Uterus (tissue), 4 donors: ENCODE data around the gene NCS1. TPM values are rescaled to one million over a fixed set of nuclear protein-coding genes. Genes with fewer than 3 reads are reported as not detected.

Experiments
- DNase-seq, 2 donors: peaks; one replicate each; pipeline ENCODE4 v3.0.0-alpha.2; 2019 to 2020
- H3K27ac ChIP-seq, 2 donors: fragments of 200-600 bp; sonication (generic); 1 replicate in 1 of 2; 2 replicates in 1 of 2; pipeline ENCODE4 v1.5.1; 2016 to 2018
- H3K27me3 ChIP-seq, 2 donors: fragments of 200-600 bp; sonication (generic); one replicate each; pipeline ENCODE4 v1.5.1; 2018 to 2019; ENCODE audit warnings: control low read depth in 1 of 2
- H3K36me3 ChIP-seq, 2 donors: fragments of 200-600 bp; sonication (generic); one replicate each; pipeline ENCODE4 v1.5.1; 2019; ENCODE audit warnings: control low read depth in 1 of 2
- H3K4me1 ChIP-seq, 2 donors: fragments of 200-600 bp; sonication (generic); one replicate each; pipeline ENCODE4 v1.5.1; 2018 to 2019; ENCODE audit warnings: control low read depth in 1 of 2
- H3K4me3 ChIP-seq, 2 donors: fragments of 200-600 bp; sonication (generic); 1 replicate in 1 of 2; 2 replicates in 1 of 2; pipeline ENCODE4 v1.5.1; 2018 to 2019; ENCODE audit warnings: mild to moderate bottlenecking in 1 of 2
- H3K9me3 ChIP-seq, 2 donors: fragments of 200-600 bp; sonication (generic); one replicate each; pipeline ENCODE4 v1.5.1; 2019; ENCODE audit warnings: control low read depth in 1 of 2
- CTCF ChIP-seq, 4 experiments: fragments of 200-600 bp in 2 of 4; fragments of 450-650 bp in 2 of 4; sonication (generic) in 2 of 4; IDR thresholded peaks; one replicate each; pipeline ENCODE4 v1.5.1; 2016 to 2019; ENCODE audit warnings: antibody characterized with exemption in 4 of 4, mild to moderate bottlenecking in 2 of 4, moderate library complexity in 1 of 4
- POLR2A ChIP-seq, 2 donors: fragments of 450-650 bp; IDR thresholded peaks; one replicate each; pipeline ENCODE4 v1.6.1; 2016; ENCODE audit warnings: antibody characterized with exemption in 2 of 2, mild to moderate bottlenecking in 1 of 2, moderate library complexity in 1 of 2
- intact Hi-C: fragments of 100-400 bp; cut with DNase I; formaldehyde crosslinking; loops from one replicate; pipeline ENCODE4 v1.15.1; 2023; ENCODE audit warnings: low total_unique reads
- total RNA-seq, 4 donors: library from RNA; depleted of rRNA in 3 of 4; stranded (reverse); fragments of >200 nt in 3 of 4; gene quantifications; one replicate each; pipeline versions ENCODE4 v1.1.0 to v1.2.4, GENCODE V29; 2014 to 2023
- donor health status: DM: yes; HTN: yes; CAD: no.

The NCS1 gene
- total RNA-seq, 4 donors from 2014 or later: 4.1 to 99.3 (median 39.0) TPM

GRCh38 chr9:130230631-130231030 lies 58.4 kb downstream of the NCS1 start:
- no peak overlapping the region for H3K27ac ChIP-seq
- no peak overlapping the region for H3K4me3 ChIP-seq
- no peak for DNase-seq
- TF ChIP-seq POLR2A (IDR thresholded peaks at IDR 0.05): no peak
- no peak for TF ChIP-seq CTCF (IDR thresholded peaks at IDR 0.05)
- H3K27me3 ChIP-seq: no peaks in the 10 kb centered on the region
- intact Hi-C loops: loop anchor here (10.0 kb wide), 1 partner anchor 346 kb away; no protein-coding TSS in a partner anchor
- no peaks in the 10 kb centered on the region for H3K36me3 ChIP-seq
- H3K9me3 ChIP-seq: no peaks in the 10 kb centered on the region
- peaks cover 0 to 3% of the 10 kb centered on the region in 2 donors for H3K4me1 ChIP-seq

- no peak for DNase-seq
- Histone ChIP-seq H3K4me1 (peaks cover 0 to 7% of the 10 kb centered on the region in 2 donors), H3K27ac (no peak overlapping the region), H3K36me3 (no peaks in the 10 kb centered on the region), H3K9me3 (no peaks in the 10 kb centered on the region), H3K27me3 (no peaks in the 10 kb centered on the region), H3K4me3 (no peak overlapping the region)
- TF ChIP-seq POLR2A (IDR thresholded peaks at IDR 0.05) (no peak), CTCF (IDR thresholded peaks at IDR 0.05) (no peak)
- intact Hi-C loops: loop anchor here (10.0 kb wide), 1 partner anchor 348 kb away; no protein-coding TSS in a partner anchor
Measured at GRCh38 chr9:130232899-130233586, 60.8 kb downstream of the NCS1 start.

GRCh38 chr9:130233587-130233945 lies 61.4 kb downstream of the NCS1 start:
- Histone ChIP-seq H3K9me3 (no peaks in the 10 kb centered on the region), H3K36me3 (no peaks in the 10 kb centered on the region), H3K27me3 (no peaks in the 10 kb centered on the region), H3K4me1 (peaks cover 0 to 7% of the 10 kb centered on the region in 2 donors), H3K27ac (no peak overlapping the region), H3K4me3 (no peak overlapping the region)
- intact Hi-C loops: loop anchor here (10.0 kb wide), 1 partner anchor 349 kb away; no protein-coding TSS in a partner anchor
- DNase-seq: no peak
- no peak for TF ChIP-seq CTCF (IDR thresholded peaks at IDR 0.05)
- TF ChIP-seq POLR2A (IDR thresholded peaks at IDR 0.05): no peak

GRCh38 chr9:130234340-130235260 lies 62.4 kb downstream of the NCS1 start:
- no peak for TF ChIP-seq POLR2A (IDR thresholded peaks at IDR 0.05)
- no peak for TF ChIP-seq CTCF (IDR thresholded peaks at IDR 0.05)
- H3K4me1 ChIP-seq: peaks cover 0 to 7% of the 10 kb centered on the region in 2 donors
- no peaks in the 10 kb centered on the region for H3K36me3 ChIP-seq
- no peak for DNase-seq
- no peaks in the 10 kb centered on the region for H3K27me3 ChIP-seq
- no peaks in the 10 kb centered on the region for H3K9me3 ChIP-seq
- intact Hi-C loops: loop anchor here (5.0 to 10.0 kb wide), 2 partner anchors 127 to 350 kb away; no protein-coding TSS in a partner anchor
- H3K4me3 ChIP-seq: no peak overlapping the region
- peak overlapping the region; percentile 52 to 66 for H3K27ac ChIP-seq
